ENCODE results near the gene CEACAM19. TPM values are rescaled to one million over a fixed set of nuclear protein-coding genes. Genes with fewer than 3 reads are reported as not detected.

CEACAM19 gene
- total and polyA plus RNA-seq, 10 of the 15 experiments (the other 5 are each of a cell fraction or from before 2014, with no cell fraction given) = 0.13 to 0.31 (median 0.17) TPM; not detected in 4

- TF ChIP-seq PBX3 (IDR thresholded peaks at IDR 0.05; ENCODE audit: insufficient replicate concordance, low read depth, low read length) = no peak
- 0 out of 4 replicates have a peak, but pooled peaks of 1 of the 2 experiments have one; percentile 17 for TF ChIP-seq SRF (IDR thresholded peaks at IDR 0.05; ENCODE audit: low read depth in 2 of 2, low read length in 2 of 2)
- no peak; the same call in 1 of the 2 replicates for TF ChIP-seq TBL1XR1 (IDR thresholded peaks at IDR 0.05; ENCODE audit: low read depth, low read length)
- no peak for TF ChIP-seq CEBPB (IDR thresholded peaks at IDR 0.05; ENCODE audit: borderline replicate concordance in 1 of 2, low read depth in 2 of 2, low read length in 2 of 2)
- peak; percentile 88 for TF ChIP-seq RELA (IDR thresholded peaks at IDR 0.05; ENCODE audit: borderline replicate concordance, partially characterized antibody)
- TF ChIP-seq SKIL (IDR thresholded peaks at IDR 0.05; ENCODE audit: low read depth, poor library complexity, severe bottlenecking) = peak; percentile 61
- peak; percentile 56 to 78; a peak in 3 of 4 replicates for TF ChIP-seq BHLHE40 (IDR thresholded peaks at IDR 0.05; ENCODE audit: borderline replicate concordance in 1 of 2, low read depth in 2 of 2, low read length in 1 of 2)
- TF ChIP-seq ZZZ3 (IDR thresholded peaks at IDR 0.05; ENCODE audit: control insufficient read depth, insufficient read length, low read depth) = no peak
- peak; percentile 66 for TF ChIP-seq FOXM1 (IDR thresholded peaks at IDR 0.05; ENCODE audit: low read depth, low read length)
- TF ChIP-seq NR2C1 (IDR thresholded peaks at IDR 0.05) = peak; percentile 47
- peak; percentile 27; the same call in 1 of the 2 replicates for TF ChIP-seq YY1 (IDR thresholded peaks at IDR 0.05; ENCODE audit: low read depth, low read length)
- TF ChIP-seq EED (IDR thresholded peaks at IDR 0.05; ENCODE audit: low read depth) = peak; percentile 99
- peak; percentile 45 to 76; a peak in 3 of 4 replicates for TF ChIP-seq EP300 (IDR thresholded peaks at IDR 0.05; ENCODE audit: borderline replicate concordance in 1 of 2, control insufficient read depth in 1 of 2, low read depth in 2 of 2, low read length in 2 of 2)
- peak; percentile 25; the same call in 1 of the 2 replicates for TF ChIP-seq FOXK2 (IDR thresholded peaks at IDR 0.05)
- 0 out of 2 replicates have a peak, but pooled peaks have one; percentile 38 for TF ChIP-seq TCF12 (IDR thresholded peaks at IDR 0.05; ENCODE audit: low read depth, low read length)
- TF ChIP-seq RUNX3 (IDR thresholded peaks at IDR 0.05; ENCODE audit: low read length) = peak; percentile 97
- no peak for TF ChIP-seq MYC (IDR thresholded peaks at IDR 0.05; ENCODE audit: insufficient read depth, insufficient read length, insufficient replicate concordance, low read length, severe bottlenecking)
- TF ChIP-seq CHD2 (IDR thresholded peaks at IDR 0.05; ENCODE audit: borderline replicate concordance, low read depth, low read length) = 0 out of 2 replicates have a peak, but pooled peaks have one; percentile 25
- 0 out of 2 replicates have a peak, but pooled peaks have one; percentile 14 for TF ChIP-seq SMC3 (IDR thresholded peaks at IDR 0.05; ENCODE audit: borderline replicate concordance, low read length)
- TF ChIP-seq RFX5 (IDR thresholded peaks at IDR 0.05; ENCODE audit: low read depth, low read length) = no peak
- no peak for TF ChIP-seq PAX8 (IDR thresholded peaks at IDR 0.05)
- no peak for TF ChIP-seq TARDBP (IDR thresholded peaks at IDR 0.05; ENCODE audit: borderline replicate concordance)
- peak; percentile 97 for TF ChIP-seq SPI1 (IDR thresholded peaks at IDR 0.05; ENCODE audit: borderline replicate concordance, insufficient read depth, low read depth, low read length)
- peak; percentile 89 for TF ChIP-seq GATAD2B (conservative IDR thresholded peaks at IDR 0.05; ENCODE audit: low read depth)
- TF ChIP-seq IRF4 (IDR thresholded peaks at IDR 0.05; ENCODE audit: low read depth, low read length) = 0 out of 2 replicates have a peak, but pooled peaks have one; percentile 36
- TF ChIP-seq ZBED1 (IDR thresholded peaks at IDR 0.05; ENCODE audit: borderline replicate concordance) = peak; percentile 54; the same call in 1 of the 2 replicates
- peak; percentile 87 for TF ChIP-seq NR2F1 (conservative IDR thresholded peaks at IDR 0.05)
Observed at GRCh38 chr19:44722131-44723121, 51.1 kb downstream of the CEACAM19 start (continued).
